COLO668 (cell line): ENCODE data around the gene ZFP28.

Experiments
- DNase-seq: peaks from one replicate; lab custom pipeline; 2025; ENCODE audit not compliant: unreplicated experiment; lab: John Stamatoyannopoulos, UW

Gene ZFP28

GRCh38 chr19:56538761-56539263, at the start of gene ZFP28:
ZFP28 (plus strand) TSS chr19:56538948; CDS start chr19:56539019, 71 bp downstream.
- DNase-seq, result peak; percentile 82

GRCh38 chr19:56491399-56491798, 47.3 kb upstream of the ZFP28 start:
- no peak for DNase-seq

- no peak for DNase-seq
These were observed 34.2 kb upstream of the ZFP28 start for GRCh38 chr19:56504581-56504980.

GRCh38 chr19:56507446-56508289, 31.1 kb upstream of the ZFP28 start, which contains the start of gene ZNF471:
ZNF471 (plus strand) TSS chr19:56507855; CDS start chr19:56511572, 3,717 bp downstream.
- peak; percentile 92 for DNase-seq

GRCh38 chr19:56508290-56508778, 30.4 kb upstream of the ZFP28 start:
- DNase-seq, result no peak

GRCh38 chr19:56525214-56525860, 13.4 kb upstream of the ZFP28 start:
- no peak for DNase-seq

- DNase-seq, result no peak
These were observed 1.3 kb upstream of the ZFP28 start for GRCh38 chr19:56537442-56537841.

- peak; percentile 83 for DNase-seq
These were observed 441 bp upstream of the ZFP28 start for GRCh38 chr19:56538254-56538760.

- DNase-seq, result no peak
These were observed 5.0 kb downstream of the ZFP28 start for GRCh38 chr19:56543776-56544175.

- DNase-seq, result no peak
These were observed 8.8 kb downstream of the ZFP28 start for GRCh38 chr19:56547535-56547934.

- no peak for DNase-seq
These were observed 15.6 kb downstream of the ZFP28 start for GRCh38 chr19:56554272-56554869.

- no peak for DNase-seq
These were observed 24.0 kb downstream of the ZFP28 start for GRCh38 chr19:56562766-56563165.

GRCh38 chr19:56566904-56567273, 28.1 kb downstream of the ZFP28 start:
- DNase-seq, result peak; percentile 30

GRCh38 chr19:56567274-56568120, 28.7 kb downstream of the ZFP28 start, which contains the start of gene ZNF470:
ZNF470 (plus strand) TSS chr19:56567468; CDS start chr19:56570312, 2,844 bp downstream.
- peak; percentile 87 for DNase-seq

- DNase-seq, result no peak
These were observed 33.8 kb downstream of the ZFP28 start for GRCh38 chr19:56572589-56572988.

GRCh38 chr19:56573914-56574313, 35.2 kb downstream of the ZFP28 start:
- DNase-seq, result no peak

GRCh38 chr19:56577719-56578602, 39.2 kb downstream of the ZFP28 start:
- no peak for DNase-seq

GRCh38 chr19:56594446-56594782, 55.7 kb downstream of the ZFP28 start:
- DNase-seq, result no peak

GRCh38 chr19:56594783-56595547, 56.2 kb downstream of the ZFP28 start, which contains the start of gene ZNF71:
ZNF71 (plus strand) TSS chr19:56595302; CDS start chr19:56601559, 6,257 bp downstream.
- DNase-seq, result peak; percentile 81
